ENCODE data around the gene HYAL1. TPM values are rescaled to one million over a fixed set of nuclear protein-coding genes. Genes with fewer than 3 reads are reported as not detected.

The HYAL1 gene
- total RNA-seq, 1 donor from 2014 or later, result 0.83 TPM

DNA sequence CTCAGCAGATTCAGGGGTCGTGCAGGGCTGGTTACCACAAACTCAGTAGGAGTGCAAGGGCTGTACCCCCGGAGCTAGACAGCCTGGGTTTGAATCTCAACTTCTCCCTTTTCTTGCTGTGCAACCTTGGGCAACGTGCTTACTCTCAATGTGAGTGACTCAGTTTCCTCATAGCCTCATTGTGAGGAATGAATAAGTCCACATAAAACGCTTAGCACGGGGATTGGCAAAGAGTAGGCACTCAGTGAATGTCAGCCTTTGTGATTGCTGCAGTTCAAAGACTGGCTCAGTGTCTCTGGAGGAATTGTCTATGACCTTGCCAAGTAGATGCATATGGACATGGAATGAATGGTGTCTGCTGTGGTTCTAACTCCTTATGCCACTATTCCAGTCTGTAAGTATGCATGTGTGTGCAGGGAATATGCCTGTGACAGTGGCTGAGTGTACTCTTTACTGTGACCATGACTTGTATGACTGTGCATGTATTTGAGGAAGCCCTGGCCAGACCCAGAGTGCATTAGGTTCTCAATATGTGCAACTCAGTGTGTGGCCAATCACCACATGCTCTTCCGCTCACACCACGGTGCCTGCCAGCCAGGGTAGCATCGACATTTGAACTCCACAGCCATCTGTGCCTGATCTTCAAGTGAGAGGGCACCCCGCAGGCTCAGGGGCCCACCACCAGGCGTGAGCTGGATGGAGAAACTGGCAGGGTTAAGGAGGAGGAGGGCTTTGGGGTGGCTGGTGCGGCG, 3.3 kb downstream of the HYAL1 start:
- H3K27me3 Mint-ChIP-seq (ENCODE audit: unreplicated experiment), result no peaks in the 10 kb centered on the region
- H3K27ac Mint-ChIP-seq (ENCODE audit: unreplicated experiment), result peak overlapping the region; percentile 98
- TF ChIP-seq, protein P1, sequence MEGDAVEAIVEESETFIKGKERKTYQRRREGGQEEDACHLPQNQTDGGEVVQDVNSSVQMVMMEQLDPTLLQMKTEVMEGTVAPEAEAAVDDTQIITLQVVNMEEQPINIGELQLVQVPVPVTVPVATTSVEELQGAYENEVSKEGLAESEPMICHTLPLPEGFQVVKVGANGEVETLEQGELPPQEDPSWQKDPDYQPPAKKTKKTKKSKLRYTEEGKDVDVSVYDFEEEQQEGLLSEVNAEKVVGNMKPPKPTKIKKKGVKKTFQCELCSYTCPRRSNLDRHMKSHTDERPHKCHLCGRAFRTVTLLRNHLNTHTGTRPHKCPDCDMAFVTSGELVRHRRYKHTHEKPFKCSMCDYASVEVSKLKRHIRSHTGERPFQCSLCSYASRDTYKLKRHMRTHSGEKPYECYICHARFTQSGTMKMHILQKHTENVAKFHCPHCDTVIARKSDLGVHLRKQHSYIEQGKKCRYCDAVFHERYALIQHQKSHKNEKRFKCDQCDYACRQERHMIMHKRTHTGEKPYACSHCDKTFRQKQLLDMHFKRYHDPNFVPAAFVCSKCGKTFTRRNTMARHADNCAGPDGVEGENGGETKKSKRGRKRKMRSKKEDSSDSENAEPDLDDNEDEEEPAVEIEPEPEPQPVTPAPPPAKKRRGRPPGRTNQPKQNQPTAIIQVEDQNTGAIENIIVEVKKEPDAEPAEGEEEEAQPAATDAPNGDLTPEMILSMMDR (IDR thresholded peaks at IDR 0.05), result no peak
- no peaks in the 10 kb centered on the region for H3K36me3 Mint-ChIP-seq (ENCODE audit: unreplicated experiment)
- no peak for DNase-seq (ENCODE audit: extremely low spot score, unreplicated experiment)
- H3K4me3 Mint-ChIP-seq (ENCODE audit: unreplicated experiment), result peak overlapping the region; percentile 97
- H3K4me1 Mint-ChIP-seq (ENCODE audit: unreplicated experiment), result peaks cover 22% of the 10 kb centered on the region
- no peaks in the 10 kb centered on the region for H3K9me3 Mint-ChIP-seq (ENCODE audit: unreplicated experiment)

DNA sequence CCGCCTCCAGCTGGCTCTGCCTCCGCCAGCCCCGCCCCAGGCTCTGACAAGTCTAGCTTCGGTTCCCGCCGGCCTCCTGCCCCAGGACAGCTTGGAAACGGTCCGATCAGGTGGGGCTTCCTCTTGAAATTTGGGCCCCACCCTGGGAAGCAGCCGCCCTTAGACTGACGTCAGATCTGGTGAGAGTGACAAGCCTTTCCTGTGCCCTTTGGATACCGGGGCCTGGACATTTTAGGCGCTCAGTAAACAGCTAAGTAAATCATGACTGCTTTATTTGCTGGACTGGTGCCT, 3.8 kb downstream of the HYAL1 start:
- Mint-ChIP-seq H3K36me3 (ENCODE audit: unreplicated experiment) (no peaks in the 10 kb centered on the region), H3K4me1 (ENCODE audit: unreplicated experiment) (peaks cover 22% of the 10 kb centered on the region), H3K4me3 (ENCODE audit: unreplicated experiment) (peak overlapping the region; percentile 97), H3K27me3 (ENCODE audit: unreplicated experiment) (no peaks in the 10 kb centered on the region), H3K9me3 (ENCODE audit: unreplicated experiment) (no peaks in the 10 kb centered on the region), H3K27ac (ENCODE audit: unreplicated experiment) (peak overlapping the region; percentile 98)
- TF ChIP-seq, protein P1 (IDR thresholded peaks at IDR 0.05), result no peak
- DNase-seq (ENCODE audit: extremely low spot score, unreplicated experiment), result no peak

DNA sequence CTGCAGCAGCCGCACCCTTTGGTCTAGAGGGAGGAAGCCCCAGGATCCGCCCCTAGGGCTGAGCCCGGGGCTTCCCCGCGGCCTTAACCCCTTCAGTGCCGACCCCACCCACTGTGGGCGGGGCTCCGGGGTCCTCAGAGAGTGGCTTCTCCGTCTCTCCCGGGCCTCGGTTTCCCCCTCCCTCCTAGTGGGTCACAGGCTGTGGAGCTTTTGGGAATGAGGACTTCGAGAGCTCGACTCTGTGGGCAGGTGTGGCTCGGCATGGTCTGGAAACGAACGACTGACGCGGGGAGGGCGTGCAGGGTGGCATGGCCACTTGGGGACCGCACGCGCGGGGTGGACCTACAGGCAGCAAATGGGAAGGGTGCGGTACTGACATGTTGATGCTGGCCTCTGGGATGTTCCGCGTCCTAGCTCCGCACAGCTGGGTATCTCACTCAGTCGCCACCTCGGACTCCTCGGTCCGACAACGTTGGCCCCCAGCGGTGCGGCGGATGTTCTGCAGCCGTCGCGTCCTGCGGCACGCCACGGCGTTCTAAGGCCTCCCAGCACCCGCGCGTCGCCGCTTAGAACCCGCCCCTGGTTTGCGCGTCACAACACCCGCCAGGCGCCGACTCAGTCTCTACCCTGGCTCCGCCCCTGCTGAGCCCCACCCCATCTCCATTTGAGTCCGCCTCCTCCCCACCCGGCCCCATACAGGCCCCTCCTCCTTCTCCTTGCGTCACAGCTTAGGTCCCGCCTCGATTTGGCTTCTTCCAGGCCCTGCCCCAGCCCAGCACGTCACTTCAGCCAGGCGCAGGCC, 4.3 kb downstream of the HYAL1 start, which contains the start of the genes HYAL3 and NAA80:
HYAL3 (minus strand) TSS at position 570 of the 802 bp plus-strand sequence. CDS start 3,803 bp downstream, outside the sequence.
NAA80 (minus strand) TSS at position 570 of the 802 bp plus-strand sequence. CDS start 1,942 bp downstream, outside the sequence.
- peak within 1 kb of the TSS; percentile 97 for H3K4me3 Mint-ChIP-seq (ENCODE audit: unreplicated experiment)
- no peaks in the 10 kb centered on the region for H3K27me3 Mint-ChIP-seq (ENCODE audit: unreplicated experiment)
- H3K9me3 Mint-ChIP-seq (ENCODE audit: unreplicated experiment), result no peaks in the 10 kb centered on the region
- H3K27ac Mint-ChIP-seq (ENCODE audit: unreplicated experiment), result peak within 1 kb of the TSS; percentile 98
- no peaks in the 10 kb centered on the region for H3K36me3 Mint-ChIP-seq (ENCODE audit: unreplicated experiment)
- H3K4me1 Mint-ChIP-seq (ENCODE audit: unreplicated experiment), result peaks cover 22% of the 10 kb centered on the region
- TF ChIP-seq, protein P1 (IDR thresholded peaks at IDR 0.05), result peak; percentile 25
- peak; percentile 100 for DNase-seq (ENCODE audit: extremely low spot score, unreplicated experiment)

DNA sequence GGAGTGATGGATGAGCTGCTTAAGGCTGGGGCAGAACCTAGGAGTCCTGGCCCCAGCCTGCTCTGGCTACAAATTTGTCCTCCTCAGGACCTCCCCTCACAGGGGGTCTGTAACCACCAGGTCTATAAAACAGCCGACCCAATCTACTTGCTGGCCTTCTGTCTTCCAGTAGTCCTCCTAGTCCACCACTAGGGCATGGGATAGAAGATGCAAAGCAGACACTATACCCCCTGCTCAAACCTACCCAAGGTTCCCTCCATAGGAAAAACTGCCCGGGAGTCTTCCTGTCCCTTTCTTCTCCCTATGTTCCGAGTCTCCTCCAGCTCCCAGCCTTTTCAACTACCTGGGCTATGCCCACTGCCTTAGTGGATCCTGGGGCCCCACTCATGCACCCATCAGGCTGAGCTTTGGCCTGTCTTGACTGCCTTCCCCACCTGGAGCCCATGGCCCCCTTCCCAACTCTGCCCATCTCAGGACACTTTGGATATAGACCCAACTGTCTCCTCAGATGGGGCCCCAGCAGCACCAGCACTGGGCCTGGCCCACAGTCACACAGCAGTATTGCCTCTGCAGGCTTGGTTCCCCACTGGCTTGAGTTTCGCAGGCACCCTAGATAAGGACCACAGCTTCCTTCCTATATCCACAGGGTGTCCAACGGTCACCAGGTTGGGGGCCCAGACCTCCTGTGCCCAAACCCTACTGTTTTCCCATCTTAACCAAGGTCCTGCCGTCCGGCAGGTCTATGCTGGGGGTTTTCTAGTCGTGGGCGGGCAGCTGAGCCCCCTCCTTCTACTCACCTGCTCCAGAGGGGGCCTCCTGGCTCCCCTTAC, 5.3 kb downstream of the HYAL1 start:
- Mint-ChIP-seq H3K27ac (ENCODE audit: unreplicated experiment) (peak overlapping the region; percentile 98), H3K4me1 (ENCODE audit: unreplicated experiment) (peaks cover 22% of the 10 kb centered on the region), H3K9me3 (ENCODE audit: unreplicated experiment) (no peaks in the 10 kb centered on the region), H3K4me3 (ENCODE audit: unreplicated experiment) (peak overlapping the region; percentile 97), H3K27me3 (ENCODE audit: unreplicated experiment) (no peaks in the 10 kb centered on the region), H3K36me3 (ENCODE audit: unreplicated experiment) (no peaks in the 10 kb centered on the region)
- TF ChIP-seq, protein P1 (IDR thresholded peaks at IDR 0.05), result no peak
- DNase-seq (ENCODE audit: extremely low spot score, unreplicated experiment), result no peak

Data from osteocyte (in vitro differentiated cells).